RWPE1 (cell line): ENCODE results near the gene ASTN2.

Source experiments
- CTCF ChIA-PET: fragments of 350-600 bp; sonication (Branson Sonifier 250); formaldehyde crosslinking; extraction: SDS; loops from one replicate; lab custom pipeline; 2021; lab: Yijun Ruan, JAX
- POLR2A ChIA-PET: fragments of 400-600 bp; formaldehyde crosslinking; extraction: SDS; loops from one replicate; lab custom pipeline; 2020; ENCODE audit warnings: antibody characterized with exemption; ENCODE audit not compliant: low non-redundant PET; lab: Yijun Ruan, JAX
- DNase-seq: peaks from one replicate; pipeline ENCODE4 v3.0.0; 2012; ENCODE audit warnings: low spot score
- H3K27ac ChIP-seq: fragments of 450-650 bp; 2 replicates; pipeline ENCODE4 v1.5.1; 2017
- CTCF ChIP-seq: fragments of 450-650 bp; conservative IDR thresholded peaks from 2 replicates; pipeline ENCODE4 v1.5.1; 2017; ENCODE audit warnings: low read depth, mild to moderate bottlenecking

Gene ASTN2

GRCh38 chr9:116383133-116383532, 1031.7 kb downstream of the ASTN2 start:
- no peak overlapping the region for H3K27ac ChIP-seq
- DNase-seq: no peak
- no peak for TF ChIP-seq CTCF
- POLR2A ChIA-PET: no interaction called here
- CTCF ChIA-PET: no interaction called here

- TF ChIP-seq CTCF: no peak
- CTCF ChIA-PET: no interaction called here
- POLR2A ChIA-PET: no interaction called here
Observed at GRCh38 chr9:116382053-116382452, 1032.8 kb downstream of the ASTN2 start.

GRCh38 chr9:116381350-116381749, 1033.5 kb downstream of the ASTN2 start:
- no peak overlapping the region for H3K27ac ChIP-seq
- POLR2A ChIA-PET: no interaction called here
- no peak for DNase-seq
- CTCF ChIA-PET: no interaction called here
- TF ChIP-seq CTCF: no peak

More at GRCh38 chr9:116382053-116382452, 1032.8 kb downstream of the ASTN2 start:
- H3K27ac ChIP-seq: no peak overlapping the region
- no peak for DNase-seq

GRCh38 chr9:116380496-116380995, 1034.3 kb downstream of the ASTN2 start:
- CTCF ChIA-PET: interaction anchor here (0.6 kb wide), 1 partner anchor 119 kb away, joined by 4 read pairs; no protein-coding TSS in a partner anchor
- no peak for TF ChIP-seq CTCF

GRCh38 chr9:116379821-116380220, 1035.0 kb downstream of the ASTN2 start:
- ChIA-PET CTCF (interaction anchor here (0.6 to 0.7 kb wide), 4 partner anchors 11 to 118 kb away, joined by 3 to 4 read pairs (median 3); no protein-coding TSS in a partner anchor), POLR2A (no interaction called here)
- no peak for TF ChIP-seq CTCF
- H3K27ac ChIP-seq: no peak overlapping the region
- no peak for DNase-seq

More at GRCh38 chr9:116380496-116380995, 1034.3 kb downstream of the ASTN2 start:
- POLR2A ChIA-PET: no interaction called here
- H3K27ac ChIP-seq: no peak overlapping the region
- DNase-seq: no peak

- no peak for TF ChIP-seq CTCF
- CTCF ChIA-PET: interaction anchor here (0.6 to 1.4 kb wide), 2 partner anchors 193 to 507 kb away, joined by 3 read pairs; no protein-coding TSS in a partner anchor
Observed at GRCh38 chr9:116378873-116379272, 1036.0 kb downstream of the ASTN2 start.

More at GRCh38 chr9:116378873-116379272, 1036.0 kb downstream of the ASTN2 start:
- no peak overlapping the region for H3K27ac ChIP-seq
- POLR2A ChIA-PET: no interaction called here
- no peak for DNase-seq
